ENCODE results near the gene LRRTM4.
"Not testable (repeated sequence)": the region's sequence is repeated elsewhere in the genome, so short reads cannot be mapped to it uniquely, and the experiment has no call there.

LRRTM4 gene

GRCh38 chr2:76839826-76840225, 682.4 kb downstream of the LRRTM4 start:
- no peak for DNase-seq

DNA sequence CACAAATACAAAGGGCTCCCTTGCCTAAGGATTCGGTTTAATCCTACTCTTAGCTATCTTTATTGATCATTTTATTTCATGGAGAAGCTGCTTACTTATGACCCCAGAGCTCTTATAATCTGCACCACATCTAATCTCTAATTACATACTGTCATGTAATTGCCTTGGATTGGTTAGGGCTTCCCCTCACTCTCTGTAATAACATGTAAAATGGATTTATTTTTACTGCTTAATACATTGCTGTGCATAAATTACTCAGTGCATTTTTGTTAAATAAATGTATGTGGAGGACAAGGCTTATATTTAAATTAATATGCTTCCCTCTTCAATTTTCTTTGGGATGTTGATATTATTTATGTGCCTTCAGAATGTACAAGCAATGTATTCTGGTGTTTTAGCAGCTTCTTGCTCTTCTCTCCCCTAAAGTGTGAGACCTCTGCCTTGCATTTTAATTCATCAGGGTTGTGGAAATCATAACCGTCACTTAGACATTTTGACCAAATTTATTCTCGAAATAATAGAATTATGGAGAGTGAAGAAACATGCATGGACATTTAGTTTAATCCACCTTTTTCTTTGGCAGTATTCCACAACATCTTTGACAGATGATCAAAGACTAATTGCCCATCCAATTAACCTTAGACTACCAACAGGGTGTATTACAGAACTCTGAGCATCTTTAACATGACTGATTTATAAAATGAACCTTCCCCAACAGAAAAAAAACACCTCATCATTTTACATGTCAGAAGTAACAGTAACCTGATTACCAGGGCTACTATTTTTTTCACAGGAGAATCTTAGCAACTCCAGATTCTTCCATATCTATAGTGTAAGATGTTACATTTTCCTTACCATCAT, 692.6 kb downstream of the LRRTM4 start:
- DNase-seq, result no peak

- no peak for DNase-seq
These were observed 695.5 kb downstream of the LRRTM4 start for GRCh38 chr2:76826691-76827090.

DNA sequence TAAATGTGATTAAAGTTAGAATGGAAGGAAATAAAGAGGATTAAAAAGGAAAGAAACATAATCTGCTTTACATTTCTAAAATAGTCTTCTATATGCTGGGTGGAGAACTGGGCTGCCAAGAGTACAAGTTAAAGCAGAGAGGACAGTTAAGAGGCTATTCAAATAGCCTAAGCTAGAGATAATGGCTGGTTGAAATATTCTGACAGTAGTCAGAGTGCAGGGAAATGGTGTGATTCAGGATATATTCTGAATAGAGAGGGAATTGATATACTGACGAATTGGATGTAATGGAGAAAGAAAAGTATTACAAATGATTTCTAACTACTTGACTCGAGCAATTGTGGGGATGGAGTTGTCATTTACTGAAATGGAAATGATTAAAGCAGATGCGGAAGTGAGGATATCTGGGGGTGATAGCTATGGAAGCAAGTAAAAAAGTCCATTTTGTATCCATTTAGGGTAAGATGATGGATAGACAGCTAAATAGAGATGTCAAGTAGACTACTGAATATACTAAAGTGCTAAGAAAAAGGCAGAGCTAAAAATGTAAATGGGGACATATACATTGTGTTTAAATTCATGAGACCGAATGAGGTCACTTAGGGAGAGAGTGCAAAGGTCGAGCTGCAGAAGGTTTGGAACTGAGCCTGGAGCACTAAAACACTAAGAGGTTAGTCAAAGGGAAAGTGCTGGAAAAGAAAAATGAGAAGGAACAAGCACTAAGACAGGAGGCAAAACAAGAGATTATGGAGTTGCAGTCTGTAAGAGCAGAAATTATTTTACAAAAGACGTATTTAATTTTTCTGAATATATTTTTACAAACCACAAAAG, 696.8 kb downstream of the LRRTM4 start:
- DNase-seq, result no peak

- no peak for DNase-seq
These were observed 700.4 kb downstream of the LRRTM4 start for GRCh38 chr2:76821731-76822130.

- DNase-seq, result no peak
These were observed 709.1 kb downstream of the LRRTM4 start for GRCh38 chr2:76813084-76813483.

- DNase-seq, result no peak
These were observed 710.0 kb downstream of the LRRTM4 start for GRCh38 chr2:76812156-76812555.

GRCh38 chr2:76809136-76809535, 713.0 kb downstream of the LRRTM4 start:
- no peak for DNase-seq

DNA sequence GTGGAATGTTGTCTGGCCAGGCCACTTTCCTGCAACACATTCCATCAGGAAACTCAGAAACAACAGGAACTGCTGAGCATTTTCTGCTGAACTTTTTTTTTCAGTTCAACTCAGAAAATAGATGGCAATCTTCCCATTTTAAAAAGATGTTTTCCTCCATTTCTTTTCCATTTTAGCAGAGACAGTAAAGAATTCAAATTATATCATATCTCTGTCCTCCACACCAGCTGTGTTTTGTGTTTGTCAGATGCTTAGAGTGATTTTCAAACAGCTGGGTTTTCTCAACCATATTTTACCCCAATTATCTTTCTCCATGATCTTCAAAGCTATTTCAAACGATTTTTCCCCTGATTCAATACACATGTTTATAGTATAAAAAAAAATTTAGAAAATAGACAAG, 713.4 kb downstream of the LRRTM4 start:
- DNase-seq, result no peak

GRCh38 chr2:76793647-76794334, 728.4 kb downstream of the LRRTM4 start:
- no peak for DNase-seq

DNA sequence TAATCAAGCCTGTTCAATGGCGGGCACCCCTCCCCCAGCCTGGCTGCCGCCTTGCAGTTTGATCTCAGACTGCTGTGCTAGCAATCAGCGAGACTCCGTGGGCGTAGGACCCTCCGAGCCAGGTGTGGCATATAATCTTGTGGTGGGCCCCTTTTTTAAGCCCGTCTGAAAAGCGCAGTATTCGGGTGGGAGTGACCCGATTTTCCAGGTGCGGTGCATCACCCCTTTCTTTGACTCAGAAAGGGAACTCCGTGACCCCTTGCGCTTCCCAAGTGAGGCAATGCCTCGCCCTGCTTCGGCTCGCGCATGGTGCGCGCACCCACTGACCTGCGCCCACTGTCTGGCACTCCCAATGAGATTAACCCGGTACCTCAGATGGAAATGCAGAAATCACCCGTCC, 740.9 kb downstream of the LRRTM4 start:
- not testable (repeated sequence) for DNase-seq

GRCh38 chr2:76763276-76763675, 758.9 kb downstream of the LRRTM4 start:
- DNase-seq, result no peak

DNA sequence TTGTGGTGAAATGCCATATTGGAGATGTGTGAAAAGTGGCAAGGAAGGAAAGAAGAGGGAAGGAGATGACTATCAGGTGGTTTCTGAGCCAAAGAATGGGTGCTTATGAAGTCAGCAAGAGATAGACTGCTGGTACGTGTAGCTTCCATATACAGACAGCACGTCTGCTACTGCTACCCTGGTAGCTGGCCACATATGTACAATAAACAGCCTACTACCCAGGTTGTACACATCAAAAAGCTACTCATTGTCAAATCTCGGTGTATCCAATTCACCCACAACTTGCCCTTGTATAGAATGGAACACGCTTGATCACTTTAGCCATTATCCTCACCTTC, 761.8 kb downstream of the LRRTM4 start:
- DNase-seq, result no peak

DNA sequence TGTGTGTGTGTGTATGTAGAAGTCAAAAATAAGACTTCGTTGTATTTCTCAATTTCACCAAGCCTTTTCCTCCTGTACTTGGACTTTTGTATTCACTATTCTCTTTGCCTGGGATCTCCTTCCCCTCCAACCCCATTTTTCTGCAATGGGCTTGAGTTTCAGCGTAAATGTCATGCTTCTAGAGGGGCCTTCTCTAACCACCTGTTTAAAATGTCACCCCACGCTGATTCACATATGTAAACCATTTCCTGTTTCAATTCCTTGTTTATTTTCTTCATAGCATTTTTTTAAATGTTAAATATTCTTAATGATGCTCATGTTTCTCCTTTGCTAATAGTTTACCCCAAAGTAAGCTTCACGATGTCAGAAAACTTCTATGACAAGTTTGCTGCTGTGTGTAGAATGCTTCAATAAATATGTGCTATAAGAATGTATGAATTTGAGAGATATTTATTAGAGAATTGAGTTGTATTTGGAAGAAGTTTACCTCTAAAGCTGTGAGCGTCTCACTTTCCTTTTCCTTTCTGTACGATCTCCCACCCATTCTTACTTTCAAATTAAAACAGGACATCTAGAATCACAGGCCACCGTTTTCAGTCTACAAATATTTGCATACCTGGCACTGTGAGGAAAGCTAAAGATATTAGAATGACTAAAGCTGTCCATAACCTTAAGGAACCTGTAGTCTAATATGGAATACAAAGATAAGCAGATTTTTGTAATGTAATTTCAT, 762.4 kb downstream of the LRRTM4 start:
- no peak for DNase-seq

GRCh38 chr2:76752506-76752905, 769.7 kb downstream of the LRRTM4 start:
- DNase-seq, result no peak

GRCh38 chr2:76749858-76750257, 772.3 kb downstream of the LRRTM4 start:
- no peak for DNase-seq

- DNase-seq, result no peak
These were observed 773.4 kb downstream of the LRRTM4 start for GRCh38 chr2:76748581-76749296.

DNA sequence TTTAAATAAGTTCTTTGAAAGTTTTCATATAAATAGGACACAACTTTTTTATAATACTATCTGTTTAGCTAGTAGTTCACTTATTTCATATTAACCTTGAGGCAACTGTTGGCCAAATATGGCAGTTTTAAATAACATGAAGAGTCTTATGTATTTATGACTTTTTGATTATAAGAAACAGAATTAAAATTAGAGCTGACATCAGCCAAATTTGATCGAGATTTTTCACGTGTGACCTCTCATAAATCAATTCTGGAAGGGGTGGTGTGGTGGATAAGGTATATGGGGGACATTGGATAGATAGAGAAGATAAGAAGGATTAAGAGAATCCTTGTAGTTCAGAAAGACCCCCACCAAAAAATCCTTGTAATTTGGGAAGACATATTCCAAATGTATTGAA, 776.6 kb downstream of the LRRTM4 start:
- no peak for DNase-seq

GRCh38 chr2:76737607-76738006, 784.6 kb downstream of the LRRTM4 start:
- no peak for DNase-seq

- no peak for DNase-seq
These were observed 788.4 kb downstream of the LRRTM4 start for GRCh38 chr2:76733736-76734135.

DNA sequence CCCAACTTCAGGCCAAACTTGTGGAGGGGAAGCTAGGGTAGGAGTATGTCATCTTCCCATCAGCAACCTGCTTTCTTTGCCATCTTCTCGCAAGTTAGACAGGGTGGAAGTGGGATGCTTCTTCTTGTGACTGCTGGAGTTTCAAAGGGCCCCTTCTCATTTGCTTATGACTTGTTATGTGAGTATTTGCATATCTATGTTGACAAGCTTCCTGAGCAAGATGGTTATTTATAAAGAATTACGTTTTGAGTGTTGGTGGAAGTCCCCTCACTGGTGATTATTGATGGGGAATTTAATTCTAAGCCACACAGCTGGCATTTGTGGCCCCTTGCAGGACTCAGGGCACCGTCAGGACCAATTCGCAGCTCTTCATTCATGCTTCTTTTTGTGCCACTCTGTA, 791.0 kb downstream of the LRRTM4 start:
- DNase-seq, result no peak

- DNase-seq, result no peak
These were observed 792.2 kb downstream of the LRRTM4 start for GRCh38 chr2:76730021-76730420.

Data from fibroblast of upper back skin (primary cell).